HepG2 (cell line): ENCODE data around the gene ZDHHC14. TPM values are rescaled to one million over a fixed set of nuclear protein-coding genes. Genes with fewer than 3 reads are reported as not detected.

Experiments
- AGO2 ChIP-seq: fragments of 200-400 bp; formaldehyde crosslinking; optimal IDR thresholded peaks from 2 replicates; pipeline ENCODE3; 2017; ENCODE audit warnings: mild to moderate bottlenecking, low read depth, low read length, moderate library complexity
- SIX1 ChIP-seq: sonication (generic); formaldehyde crosslinking; IDR thresholded peaks from 2 replicates; pipeline ENCODE4 v1.4.0; 2020; ENCODE audit warnings: missing genetic modification reagents, borderline replicate concordance
- ZNF124 ChIP-seq: sonication (generic); formaldehyde crosslinking; IDR thresholded peaks from 2 replicates; pipeline ENCODE4 v1.4.0; 2020; ENCODE audit warnings: missing genetic modification reagents
- ZNF382 ChIP-seq: sonication (generic); formaldehyde crosslinking; IDR thresholded peaks from 2 replicates; pipeline ENCODE4 v1.5.0; 2020; ENCODE audit warnings: missing genetic modification reagents, mild to moderate bottlenecking, borderline replicate concordance
- microRNA-seq: library from miRNA; unstranded; fragments of <30 nt; microRNA quantifications from one replicate; pipeline ENCODE4, GENCODE V29; 2020
- polyA plus RNA-seq, 8 experiments: library from polyadenylated mRNA; depleted of rRNA in 3 of 8; stranded (reverse) in 7 of 8; unstranded in 1 of 8; fragments of >200 nt; fragmentation: Illumina TruSeq in 4 of 8; extraction: Trizol in 4 of 8; gene quantifications; 2 replicates each; pipeline versions ENCODE4 v1.2.1 to v1.2.3, GENCODE V29; 2011 to 2016; ENCODE audit warnings: low read depth in 4 of 8, missing spikeins in 1 of 8, mixed read lengths in 1 of 8; ENCODE audit not compliant: insufficient read depth in 1 of 8
- small RNA-seq, 3 experiments: library from RNA; depleted of rRNA; stranded (forward); fragments of <200 nt; gene quantifications; one replicate each; pipeline ENCODE3, GENCODE V24; 2012; ENCODE audit warnings: low read depth in 2 of 3, low replicate concordance in 1 of 3; ENCODE audit not compliant: insufficient read length in 3 of 3, insufficient read depth in 2 of 3
- total RNA-seq, 5 experiments: library from RNA; depleted of rRNA; stranded (reverse); fragments of >200 nt; fragmentation: Illumina TruSeq; extraction: Trizol; gene quantifications; 2 replicates each; pipeline ENCODE4 v1.2.3, GENCODE V29; 2016; ENCODE audit warnings: low read depth in 1 of 5

ZDHHC14 gene
- total and polyA plus RNA-seq, 2 of the 13 experiments (the other 11 are each of a cell fraction or from before 2014, with no cell fraction given) = 3.7 to 9.5 TPM

- TF ChIP-seq AGO2 (no peak), ZNF124 (0 out of 2 replicates have a peak, but pooled peaks have one; percentile 10), ZNF382 (CRISPR knock-in tag) (no peak), SIX1 (CRISPR knock-in tag) (0 out of 2 replicates have a peak, but pooled peaks have one; percentile 7)
These were observed 346.1 kb downstream of the ZDHHC14 start (continued) for GRCh38 chr6:157726892-157727628.

Small RNAs within 50 kb of the gene (microRNA-seq; reads per million reads assigned to microRNA genes)
- gene MIR3692 = not detected

Small RNAs within 50 kb of the gene (small RNA-seq; reads per million reads assigned to genes)
- 0 reads per million in 3 experiments for gene MIR3692

Other genes with a start within 250 kb of the ZDHHC14 start
- gene TMEM242, start 57.7 kb upstream of the ZDHHC14 start, total RNA-seq (2016; rRNA removed; fragmentation: Illumina TruSeq; extraction: Trizol) = 6.4 and 11.1 TPM in 2 replicates
- 5.6 and 5.7 TPM in 2 replicates for gene TMEM242, start 57.7 kb upstream of the ZDHHC14 start, polyA plus RNA-seq (2011; rRNA removed)